ENCODE results near the gene MCCD1. TPM values are rescaled to one million over a fixed set of nuclear protein-coding genes. Genes with fewer than 3 reads are reported as not detected.

The MCCD1 gene
- total RNA-seq, 6 experiments from 2014 or later = not detected

DNA sequence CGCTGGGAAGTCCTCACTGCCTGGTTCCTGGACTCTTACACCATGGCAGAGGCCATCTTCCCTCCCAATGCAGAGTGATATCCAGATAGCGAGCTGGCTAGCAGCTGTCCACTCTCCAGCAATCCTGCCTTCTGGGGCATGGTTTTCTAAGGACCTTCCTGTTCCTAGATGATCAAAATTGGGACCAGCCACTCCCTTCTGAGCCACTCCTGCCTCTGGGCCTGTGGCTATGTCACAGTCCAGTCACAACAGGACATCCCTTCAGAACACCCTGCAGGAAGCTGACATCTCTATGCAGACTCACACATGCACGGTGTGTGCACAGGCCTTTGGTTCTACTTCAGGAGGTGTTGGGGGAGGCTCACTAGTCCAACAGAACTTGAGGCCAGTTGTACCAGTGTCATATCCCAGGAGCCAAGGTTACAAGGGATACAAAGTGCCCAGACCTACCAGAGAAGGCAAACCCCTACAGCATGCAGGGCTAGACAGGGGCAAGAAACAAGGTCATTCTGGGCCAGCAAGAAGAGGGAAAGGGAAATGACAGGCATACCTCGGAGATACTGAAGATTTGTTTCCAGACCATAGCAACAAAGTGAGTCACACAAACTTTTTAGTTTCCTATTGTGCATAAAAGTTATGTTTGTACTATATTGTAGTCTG, 2.7 kb upstream of the MCCD1 start:
- H3K4me1 ChIP-seq = no peaks in the 10 kb centered on the region
- H3K36me3 ChIP-seq = peaks cover 0 to 14% (median 6%) of the 10 kb centered on the region in 4 donors
- no peak for DNase-seq
- ATAC-seq = peak; percentile 31 to 84 (median 39)
- TF ChIP-seq CTCF (IDR thresholded peaks at IDR 0.05) (no peak), POLR2A (IDR thresholded peaks at IDR 0.05) (no peak)
- H3K4me3 ChIP-seq = no peak overlapping the region
- no peaks in the 10 kb centered on the region for H3K27me3 ChIP-seq
- no peak overlapping the region for H3K27ac ChIP-seq
- 71% methylated on average over 1 of the region's 4 CpGs for WGBS (ENCODE audit: insufficient coverage, low coverage, low lambda C conversion rate, missing lambda C conversion rate)
- H3K9me3 ChIP-seq = no peaks in the 10 kb centered on the region
- intact Hi-C loops (cut with DNase I) = no loop called here

GRCh38 chr6:31528307-31528777, 420 bp upstream of the MCCD1 start:
- DNase-seq = no peak
- Histone ChIP-seq H3K27me3 (no peaks in the 10 kb centered on the region), H3K9me3 (no peaks in the 10 kb centered on the region), H3K36me3 (peaks cover 0 to 35% (median 17%) of the 10 kb centered on the region in 4 donors), H3K4me1 (no peaks in the 10 kb centered on the region), H3K4me3 (no peak overlapping the region), H3K27ac (no peak overlapping the region)
- TF ChIP-seq POLR2A (IDR thresholded peaks at IDR 0.05) (no peak), CTCF (IDR thresholded peaks at IDR 0.05) (no peak)
- WGBS (ENCODE audit: insufficient coverage, low coverage, low lambda C conversion rate, missing lambda C conversion rate) = 87% methylated on average over 4 of the region's 4 CpGs
- intact Hi-C loops (cut with DNase I) = no loop called here
- ATAC-seq = peak in 1 of 4 donors; percentile 8

- ATAC-seq (peak in 2 of 4 donors; percentile 10 to 21), DNase-seq (no peak)
- no peaks in the 10 kb centered on the region for H3K4me1 ChIP-seq
- 28% methylated on average over 4 of the region's 12 CpGs for WGBS (ENCODE audit: insufficient coverage, low coverage, low lambda C conversion rate, missing lambda C conversion rate)
- TF ChIP-seq POLR2A (IDR thresholded peaks at IDR 0.05) (no peak), CTCF (IDR thresholded peaks at IDR 0.05) (no peak)
- intact Hi-C loops (cut with DNase I) = no loop called here
- H3K36me3 ChIP-seq = peaks cover 7 to 47% (median 23%) of the 10 kb centered on the region in 4 donors
- no peak overlapping the region for H3K4me3 ChIP-seq
- H3K27me3 ChIP-seq = no peaks in the 10 kb centered on the region
- no peak overlapping the region for H3K27ac ChIP-seq
- H3K9me3 ChIP-seq = no peaks in the 10 kb centered on the region
Measured at GRCh38 chr6:31529329-31530150, 778 bp downstream of the MCCD1 start.

- TF ChIP-seq POLR2A (IDR thresholded peaks at IDR 0.05) (no peak), CTCF (IDR thresholded peaks at IDR 0.05) (no peak)
- DNase-seq (no peak), ATAC-seq (no peak)
- intact Hi-C loops (cut with DNase I) = no loop called here
- no peaks in the 10 kb centered on the region for H3K4me1 ChIP-seq
- H3K36me3 ChIP-seq = peaks cover 9 to 58% (median 32%) of the 10 kb centered on the region in 4 donors
- no peaks in the 10 kb centered on the region for H3K9me3 ChIP-seq
- H3K27ac ChIP-seq = no peak overlapping the region
- no peak overlapping the region for H3K4me3 ChIP-seq
- H3K27me3 ChIP-seq = no peaks in the 10 kb centered on the region
- 75% methylated on average over 3 of the region's 6 CpGs for WGBS (ENCODE audit: insufficient coverage, low coverage, low lambda C conversion rate, missing lambda C conversion rate)
Measured at GRCh38 chr6:31530659-31531058, 1.9 kb downstream of the MCCD1 start.
